CD4-positive, alpha-beta T cell treated with Interleukin-21 for 1 hour (primary cell): ENCODE results near the gene HEATR5A.
"Not testable (repeated sequence)": the region's sequence is repeated elsewhere in the genome, so short reads cannot be mapped to it uniquely, and the experiment has no call there.

Experiments
- DNase-seq: peaks from one replicate; pipeline ENCODE4 v3.0.0-alpha.2; 2020

The HEATR5A gene

GRCh38 chr14:31387091-31387490 is 33.3 kb downstream of the HEATR5A start:
- no peak for DNase-seq

GRCh38 chr14:31386271-31386670 is 34.1 kb downstream of the HEATR5A start:
- DNase-seq: no peak

GRCh38 chr14:31382221-31382620 is 38.1 kb downstream of the HEATR5A start:
- no peak for DNase-seq

GRCh38 chr14:31380106-31380505 is 40.2 kb downstream of the HEATR5A start:
- DNase-seq: no peak

- DNase-seq: not testable (repeated sequence)
Observed at GRCh38 chr14:31379125-31379947, 41.0 kb downstream of the HEATR5A start.

GRCh38 chr14:31377433-31377832 is 42.9 kb downstream of the HEATR5A start:
- DNase-seq: no peak

GRCh38 chr14:31371646-31372045 is 48.7 kb downstream of the HEATR5A start:
- DNase-seq: no peak

GRCh38 chr14:31363331-31364073 is 56.8 kb downstream of the HEATR5A start:
- DNase-seq: no peak

GRCh38 chr14:31362746-31363145 is 57.6 kb downstream of the HEATR5A start:
- DNase-seq: no peak

GRCh38 chr14:31361761-31362160 is 58.6 kb downstream of the HEATR5A start:
- DNase-seq: not testable (repeated sequence)

GRCh38 chr14:31360919-31361662 is 59.3 kb downstream of the HEATR5A start:
- DNase-seq: no peak

- no peak for DNase-seq
Observed at GRCh38 chr14:31357279-31357678, 63.1 kb downstream of the HEATR5A start.

GRCh38 chr14:31346097-31346496 is 74.3 kb downstream of the HEATR5A start:
- DNase-seq: no peak

- no peak for DNase-seq
Observed at GRCh38 chr14:31341280-31341679, 79.1 kb downstream of the HEATR5A start.

GRCh38 chr14:31340297-31341063 is 79.9 kb downstream of the HEATR5A start:
- DNase-seq: no peak

- no peak for DNase-seq
Observed at GRCh38 chr14:31339743-31340142, 80.6 kb downstream of the HEATR5A start.

- no peak for DNase-seq
Observed at GRCh38 chr14:31337331-31337730, 83.0 kb downstream of the HEATR5A start.

GRCh38 chr14:31336646-31337045 is 83.7 kb downstream of the HEATR5A start:
- no peak for DNase-seq

GRCh38 chr14:31331395-31331794 is 89.0 kb downstream of the HEATR5A start:
- not testable (repeated sequence) for DNase-seq

- not testable (repeated sequence) for DNase-seq
Observed at GRCh38 chr14:31329876-31330521, 90.4 kb downstream of the HEATR5A start.

GRCh38 chr14:31326111-31326510 is 94.2 kb downstream of the HEATR5A start:
- peak; percentile 29 for DNase-seq

GRCh38 chr14:31323419-31323818 is 96.9 kb downstream of the HEATR5A start:
- no peak for DNase-seq
